ENCODE results near the gene SFMBT2.

The SFMBT2 gene

GRCh38 chr10:7209458-7209857 is 201.4 kb downstream of the SFMBT2 start:
- no peak for TF ChIP-seq CTCF (IDR thresholded peaks at IDR 0.05)

GRCh38 chr10:7206412-7207100 is 204.3 kb downstream of the SFMBT2 start:
- TF ChIP-seq CTCF (IDR thresholded peaks at IDR 0.05), result no peak

- TF ChIP-seq CTCF (IDR thresholded peaks at IDR 0.05), result no peak
Measured at GRCh38 chr10:7205656-7206055, 205.2 kb downstream of the SFMBT2 start.

GRCh38 chr10:7202793-7203355 is 208.0 kb downstream of the SFMBT2 start:
- no peak for TF ChIP-seq CTCF (IDR thresholded peaks at IDR 0.05)

GRCh38 chr10:7199152-7199760 is 211.6 kb downstream of the SFMBT2 start:
- no peak for TF ChIP-seq CTCF (IDR thresholded peaks at IDR 0.05)

- TF ChIP-seq CTCF (IDR thresholded peaks at IDR 0.05), result no peak
Measured at GRCh38 chr10:7196284-7196683, 214.6 kb downstream of the SFMBT2 start.

- no peak for TF ChIP-seq CTCF (IDR thresholded peaks at IDR 0.05)
Measured at GRCh38 chr10:7195118-7195517, 215.7 kb downstream of the SFMBT2 start.

Measured in LNCAP (cell line).